ENCODE data around the gene SS18L1. TPM values are rescaled to one million over a fixed set of nuclear protein-coding genes. Genes with fewer than 3 reads are reported as not detected.
A peak's percentile ranks its signal among the peaks of the same experiment; 100 is the strongest.

The SS18L1 gene
- total and polyA plus RNA-seq, 12 donors: 9.0 to 45.7 (median 14.4) TPM

GRCh38 chr20:62178316-62179161, 35.0 kb downstream of the SS18L1 start:
- Histone ChIP-seq H3K9me3 (replicated peaks in 1 of 3) (no peaks in the 10 kb centered on the region), H3K27ac (no peak overlapping the region), H3K4me3 (no peak overlapping the region), H3K36me3 (replicated peaks in 1 of 2) (peaks cover 0 to 20% of the 10 kb centered on the region in 2 donors), H3K27me3 (no peaks in the 10 kb centered on the region), H3K4me1 (replicated peaks in 1 of 2) (peaks cover 2 to 10% of the 10 kb centered on the region in 2 donors)
- 92 to 93% (median 92%) methylated on average over 17 to 19 of the region's 19 CpGs for WGBS, 4 donors
- no peak for TF ChIP-seq POLR2A (IDR thresholded peaks at IDR 0.05)
- TF ChIP-seq CTCF (IDR thresholded peaks at IDR 0.05): no peak
- no peak for DNase-seq
- intact Hi-C loops (cut with DNase I): no loop called here

- no peak for TF ChIP-seq POLR2A (IDR thresholded peaks at IDR 0.05)
- no peak for TF ChIP-seq CTCF (IDR thresholded peaks at IDR 0.05)
- no peaks in the 10 kb centered on the region for H3K27me3 ChIP-seq
- WGBS, 4 donors: 93 to 99% (median 95%) methylated on average over 12 to 14 of the region's 14 CpGs
Observed at GRCh38 chr20:62179162-62179504, 35.6 kb downstream of the SS18L1 start.

GRCh38 chr20:62181808-62182207, 38.2 kb downstream of the SS18L1 start:
- peaks cover 16 to 27% of the 10 kb centered on the region in 2 donors for H3K4me1 ChIP-seq (replicated peaks in 1 of 2)
- peak overlapping the region in 4 of 5 donors; percentile 92 to 99 (median 96) for H3K27ac ChIP-seq
- H3K9me3 ChIP-seq (replicated peaks in 1 of 3): no peaks in the 10 kb centered on the region
- no peaks in the 10 kb centered on the region for H3K27me3 ChIP-seq
- H3K36me3 ChIP-seq (replicated peaks in 1 of 2): peaks cover 0 to 7% of the 10 kb centered on the region in 2 donors
- no peak for TF ChIP-seq POLR2A (IDR thresholded peaks at IDR 0.05)
- no peak for TF ChIP-seq CTCF (IDR thresholded peaks at IDR 0.05)
- intact Hi-C loops (cut with DNase I): no loop called here
- no peak for DNase-seq
- 90 to 95% (median 93%) methylated on average over 2 of the region's 2 CpGs for WGBS, 4 donors
- H3K4me3 ChIP-seq: no peak overlapping the region

More at GRCh38 chr20:62179162-62179504, 35.6 kb downstream of the SS18L1 start:
- no peaks in the 10 kb centered on the region for H3K9me3 ChIP-seq (replicated peaks in 1 of 3)
- intact Hi-C loops (cut with DNase I): no loop called here
- H3K4me1 ChIP-seq (replicated peaks in 1 of 2): peaks cover 8 to 16% of the 10 kb centered on the region in 2 donors
- H3K27ac ChIP-seq: no peak overlapping the region
- no peak for DNase-seq
- no peak overlapping the region for H3K4me3 ChIP-seq
- peaks cover 0 to 20% of the 10 kb centered on the region in 2 donors for H3K36me3 ChIP-seq (replicated peaks in 1 of 2)

- 0% methylated on average over 29 to 96 of the region's 96 CpGs for WGBS, 4 donors
- H3K36me3 ChIP-seq (replicated peaks in 1 of 2): peaks cover 0 to 7% of the 10 kb centered on the region in 2 donors
- H3K9me3 ChIP-seq (replicated peaks in 1 of 3): no peaks in the 10 kb centered on the region
- peak within 1 kb of the TSS; percentile 61 to 99 (median 95) for H3K27ac ChIP-seq
- H3K4me3 ChIP-seq: peak within 1 kb of the TSS; percentile 49 to 96 (median 79)
- intact Hi-C loops (cut with DNase I): no loop called here
- DNase-seq: peak; percentile 94 to 97 (median 96)
- H3K27me3 ChIP-seq: no peaks in the 10 kb centered on the region
- TF ChIP-seq POLR2A (IDR thresholded peaks at IDR 0.05) (peak; percentile 76 to 96), CTCF (IDR thresholded peaks at IDR 0.05) (peak in 2 of 6 experiments; percentile 18 to 29)
- peaks cover 16 to 35% of the 10 kb centered on the region in 2 donors for H3K4me1 ChIP-seq (replicated peaks in 1 of 2)
Observed at GRCh38 chr20:62182469-62183425, 39.2 kb downstream of the SS18L1 start, which contains the start of gene MTG2. MTG2 (plus strand) TSS chr20:62183028; CDS start chr20:62193421, 10,393 bp downstream.
